ENCODE data around the gene HOXC9.

DNA sequence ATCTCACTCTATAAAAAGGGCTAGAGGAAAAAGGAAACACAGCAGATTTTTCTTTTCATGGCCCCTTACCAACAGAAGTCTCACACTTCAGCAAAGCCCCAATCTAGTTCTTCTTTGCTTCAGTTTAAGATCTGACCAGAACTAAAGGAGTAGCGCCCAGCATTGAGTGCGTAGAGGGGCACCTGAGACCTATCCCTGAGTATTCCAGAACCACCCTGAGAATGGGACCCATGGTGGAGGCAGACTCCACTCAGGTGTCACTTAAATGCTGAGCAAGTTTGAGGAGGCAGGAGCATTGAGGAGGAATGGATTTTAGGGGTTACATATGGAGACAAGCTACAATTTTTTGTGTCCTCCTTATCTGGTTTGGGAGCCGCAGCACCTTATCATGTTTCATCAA is 28.8 kb upstream of the HOXC9 start:
- TF ChIP-seq, protein P1, sequence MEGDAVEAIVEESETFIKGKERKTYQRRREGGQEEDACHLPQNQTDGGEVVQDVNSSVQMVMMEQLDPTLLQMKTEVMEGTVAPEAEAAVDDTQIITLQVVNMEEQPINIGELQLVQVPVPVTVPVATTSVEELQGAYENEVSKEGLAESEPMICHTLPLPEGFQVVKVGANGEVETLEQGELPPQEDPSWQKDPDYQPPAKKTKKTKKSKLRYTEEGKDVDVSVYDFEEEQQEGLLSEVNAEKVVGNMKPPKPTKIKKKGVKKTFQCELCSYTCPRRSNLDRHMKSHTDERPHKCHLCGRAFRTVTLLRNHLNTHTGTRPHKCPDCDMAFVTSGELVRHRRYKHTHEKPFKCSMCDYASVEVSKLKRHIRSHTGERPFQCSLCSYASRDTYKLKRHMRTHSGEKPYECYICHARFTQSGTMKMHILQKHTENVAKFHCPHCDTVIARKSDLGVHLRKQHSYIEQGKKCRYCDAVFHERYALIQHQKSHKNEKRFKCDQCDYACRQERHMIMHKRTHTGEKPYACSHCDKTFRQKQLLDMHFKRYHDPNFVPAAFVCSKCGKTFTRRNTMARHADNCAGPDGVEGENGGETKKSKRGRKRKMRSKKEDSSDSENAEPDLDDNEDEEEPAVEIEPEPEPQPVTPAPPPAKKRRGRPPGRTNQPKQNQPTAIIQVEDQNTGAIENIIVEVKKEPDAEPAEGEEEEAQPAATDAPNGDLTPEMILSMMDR (IDR thresholded peaks at IDR 0.05) = no peak
- TF ChIP-seq POLR2A (IDR thresholded peaks at IDR 0.05) (no peak), POLR2AphosphoS5 (IDR thresholded peaks at IDR 0.05) (no peak)

Measured in breast epithelium (tissue), 3 donors.